ENCODE results near the gene IGFL4. TPM values are rescaled to one million over a fixed set of nuclear protein-coding genes. Genes with fewer than 3 reads are reported as not detected.

IGFL4 gene
- polyA plus RNA-seq, 3 donors: not detected

DNA sequence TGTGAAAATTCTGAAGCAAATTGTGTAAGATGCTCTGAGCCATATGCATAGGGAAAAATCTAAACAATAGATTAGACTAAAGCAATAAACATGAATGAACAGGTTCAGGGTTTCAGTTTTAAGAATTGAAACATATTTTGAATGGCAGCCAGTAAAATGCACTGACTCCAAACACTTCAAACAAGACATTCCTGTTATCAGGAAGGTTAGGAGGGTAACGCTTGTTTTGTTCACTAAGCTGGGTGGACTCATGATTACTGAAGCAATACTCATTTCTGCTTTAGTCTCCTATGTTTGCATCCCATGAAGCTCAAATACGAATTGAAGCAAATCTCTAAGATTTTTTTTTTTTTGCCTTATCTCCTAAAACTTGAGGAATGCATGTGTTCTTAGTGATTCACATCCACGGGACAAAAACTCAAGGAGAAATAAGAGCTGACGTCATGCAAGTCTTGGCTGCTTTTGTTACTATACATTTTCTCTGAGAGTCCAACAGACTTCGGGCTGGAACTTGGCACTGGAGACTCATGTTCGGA is 29.1 kb upstream of the IGFL4 start:
- Mint-ChIP-seq H3K27ac (no peak overlapping the region), H3K36me3 (no peaks in the 10 kb centered on the region), H3K9me3 (peaks cover 0 to 5% (median 0%) of the 10 kb centered on the region in 7 donors), H3K4me1 (peaks cover 25% of the 10 kb centered on the region), H3K27me3 (ENCODE audit: low read depth in 3 of 3) (peaks cover 55 to 85% (median 70%) of the 10 kb centered on the region in 3 donors), H3K4me3 (no peak overlapping the region)
- H2AFZ ChIP-seq (ENCODE audit: insufficient read depth, low read depth, low read length, poor library complexity, severe bottlenecking): no peak overlapping the region
- peaks cover 14 to 21% of the 10 kb centered on the region in 2 donors for H3K4me1 ChIP-seq (ENCODE audit: control insufficient read depth in 1 of 2, insufficient read depth in 2 of 2, low read length in 2 of 2)
- no peak overlapping the region for H3K4me2 ChIP-seq (replicated peaks; ENCODE audit: extremely low read depth, low read length, poor library complexity, severe bottlenecking)
- no peak for TF ChIP-seq CTCF (IDR thresholded peaks at IDR 0.05)
- no peak overlapping the region for H3K27ac ChIP-seq (ENCODE audit: low read depth in 1 of 2, low read length in 2 of 2)
- no peaks in the 10 kb centered on the region for H3K36me3 ChIP-seq (replicated peaks in 1 of 2; ENCODE audit: control insufficient read depth in 1 of 2, insufficient read depth in 2 of 2, low read length in 2 of 2)
- no peak overlapping the region for H3K9ac ChIP-seq (ENCODE audit: insufficient read depth, low read length, poor library complexity, severe bottlenecking)
- H3K4me3 ChIP-seq (replicated peaks in 1 of 3; ENCODE audit: low read depth in 2 of 3, low read length in 3 of 3): no peak overlapping the region
- no peaks in the 10 kb centered on the region for H3K79me2 ChIP-seq (ENCODE audit: insufficient read depth, low read length)
- H3K9me3 ChIP-seq (replicated peaks in 1 of 2; ENCODE audit: control insufficient read depth in 1 of 2, insufficient read depth in 1 of 2, low read length in 2 of 2): no peaks in the 10 kb centered on the region
- intact Hi-C loops (cut with micrococcal nuclease): loop anchor here in 1 of 2 donors (10.0 kb wide), 1 partner anchor 115 kb away; no protein-coding TSS in a partner anchor
- DNase-seq: no peak
- WGBS (ENCODE audit: insufficient coverage): 75% methylated on average over 4 of the region's 6 CpGs
- H4K20me1 ChIP-seq (ENCODE audit: insufficient read depth, low read length): no peaks in the 10 kb centered on the region
- H3K27me3 ChIP-seq (ENCODE audit: control insufficient read depth in 2 of 2, insufficient read depth in 2 of 2, low read length in 2 of 2): peaks cover 59 to 74% of the 10 kb centered on the region in 2 donors

GRCh38 chr19:46068345-46069258 is 27.8 kb upstream of the IGFL4 start:
- no peak for TF ChIP-seq CTCF (IDR thresholded peaks at IDR 0.05)
- H3K36me3 ChIP-seq (replicated peaks in 1 of 2; ENCODE audit: control insufficient read depth in 1 of 2, insufficient read depth in 2 of 2, low read length in 2 of 2): no peaks in the 10 kb centered on the region
- H4K20me1 ChIP-seq (ENCODE audit: insufficient read depth, low read length): no peaks in the 10 kb centered on the region
- Mint-ChIP-seq H3K36me3 (no peaks in the 10 kb centered on the region), H3K4me1 (peaks cover 25% of the 10 kb centered on the region), H3K4me3 (peak overlapping the region in 1 of 2 donors; percentile 68), H3K27ac (peak overlapping the region in 1 of 7 donors; percentile 41), H3K9me3 (peaks cover 0 to 3% (median 0%) of the 10 kb centered on the region in 7 donors), H3K27me3 (ENCODE audit: low read depth in 3 of 3) (peaks cover 60 to 82% (median 69%) of the 10 kb centered on the region in 3 donors)
- no peaks in the 10 kb centered on the region for H3K79me2 ChIP-seq (ENCODE audit: insufficient read depth, low read length)
- 40% methylated on average over 4 of the region's 12 CpGs for WGBS (ENCODE audit: insufficient coverage)
- peaks cover 55 to 66% of the 10 kb centered on the region in 2 donors for H3K27me3 ChIP-seq (ENCODE audit: control insufficient read depth in 2 of 2, insufficient read depth in 2 of 2, low read length in 2 of 2)
- intact Hi-C loops (cut with micrococcal nuclease): no loop called here
- DNase-seq: peak; percentile 23 to 65 (median 33)
- no peak overlapping the region for H3K4me2 ChIP-seq (replicated peaks; ENCODE audit: extremely low read depth, low read length, poor library complexity, severe bottlenecking)
- H3K9me3 ChIP-seq (replicated peaks in 1 of 2; ENCODE audit: control insufficient read depth in 1 of 2, insufficient read depth in 1 of 2, low read length in 2 of 2): no peaks in the 10 kb centered on the region
- H2AFZ ChIP-seq (ENCODE audit: insufficient read depth, low read depth, low read length, poor library complexity, severe bottlenecking): no peak overlapping the region
- no peak overlapping the region for H3K9ac ChIP-seq (ENCODE audit: insufficient read depth, low read length, poor library complexity, severe bottlenecking)
- no peak overlapping the region for H3K4me3 ChIP-seq (replicated peaks in 1 of 3; ENCODE audit: low read depth in 2 of 3, low read length in 3 of 3)
- peaks cover 14 to 21% of the 10 kb centered on the region in 2 donors for H3K4me1 ChIP-seq (ENCODE audit: control insufficient read depth in 1 of 2, insufficient read depth in 2 of 2, low read length in 2 of 2)
- H3K27ac ChIP-seq (ENCODE audit: low read depth in 1 of 2, low read length in 2 of 2): no peak overlapping the region
